IMR-90 (cell line): ENCODE results near the gene LUC7L2.

ENCODE experiments used
- RAD21 ChIP-seq: IDR thresholded peaks from 2 replicates; pipeline ENCODE4 v1.6.1; 2012; ENCODE audit warnings: low read length, improper control_type of control experiment
- TF ChIP-seq, protein P1 (sequence below): conservative IDR thresholded peaks from 2 replicates; pipeline ENCODE4 v1.5.1; 2012; ENCODE audit warnings: mild to moderate bottlenecking, low read depth, low read length, improper control_type of control experiment
- TF ChIP-seq, protein P2 (sequence below): fragments of 150-350 bp; IDR thresholded peaks from 2 replicates; pipeline ENCODE4 v1.6.1; 2016; ENCODE audit warnings: low read depth, mild to moderate bottlenecking, low read length, moderate library complexity, borderline replicate concordance

DNA sequence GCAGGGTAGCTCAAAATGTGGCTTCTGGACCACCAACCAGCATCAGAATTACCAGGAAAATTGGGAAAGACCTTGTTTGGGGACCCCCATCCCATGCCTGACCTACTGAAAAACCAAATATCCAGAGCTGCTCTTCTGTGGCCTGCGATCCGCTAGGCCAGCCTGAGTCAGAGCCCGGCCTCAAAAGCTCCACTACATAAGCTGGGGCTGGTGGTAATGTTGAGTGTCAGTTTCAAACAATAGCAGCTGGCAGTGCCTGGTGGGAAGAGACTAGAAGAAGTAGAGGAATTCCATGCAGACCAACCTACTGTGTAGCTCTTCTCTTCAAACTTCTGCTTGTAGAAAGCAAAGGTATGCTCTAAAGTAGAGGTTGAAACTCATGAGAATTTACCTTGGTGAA is 71.8 kb downstream of the LUC7L2 start:
- TF ChIP-seq, protein P1, sequence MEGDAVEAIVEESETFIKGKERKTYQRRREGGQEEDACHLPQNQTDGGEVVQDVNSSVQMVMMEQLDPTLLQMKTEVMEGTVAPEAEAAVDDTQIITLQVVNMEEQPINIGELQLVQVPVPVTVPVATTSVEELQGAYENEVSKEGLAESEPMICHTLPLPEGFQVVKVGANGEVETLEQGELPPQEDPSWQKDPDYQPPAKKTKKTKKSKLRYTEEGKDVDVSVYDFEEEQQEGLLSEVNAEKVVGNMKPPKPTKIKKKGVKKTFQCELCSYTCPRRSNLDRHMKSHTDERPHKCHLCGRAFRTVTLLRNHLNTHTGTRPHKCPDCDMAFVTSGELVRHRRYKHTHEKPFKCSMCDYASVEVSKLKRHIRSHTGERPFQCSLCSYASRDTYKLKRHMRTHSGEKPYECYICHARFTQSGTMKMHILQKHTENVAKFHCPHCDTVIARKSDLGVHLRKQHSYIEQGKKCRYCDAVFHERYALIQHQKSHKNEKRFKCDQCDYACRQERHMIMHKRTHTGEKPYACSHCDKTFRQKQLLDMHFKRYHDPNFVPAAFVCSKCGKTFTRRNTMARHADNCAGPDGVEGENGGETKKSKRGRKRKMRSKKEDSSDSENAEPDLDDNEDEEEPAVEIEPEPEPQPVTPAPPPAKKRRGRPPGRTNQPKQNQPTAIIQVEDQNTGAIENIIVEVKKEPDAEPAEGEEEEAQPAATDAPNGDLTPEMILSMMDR = no peak
- TF ChIP-seq, protein P2, sequence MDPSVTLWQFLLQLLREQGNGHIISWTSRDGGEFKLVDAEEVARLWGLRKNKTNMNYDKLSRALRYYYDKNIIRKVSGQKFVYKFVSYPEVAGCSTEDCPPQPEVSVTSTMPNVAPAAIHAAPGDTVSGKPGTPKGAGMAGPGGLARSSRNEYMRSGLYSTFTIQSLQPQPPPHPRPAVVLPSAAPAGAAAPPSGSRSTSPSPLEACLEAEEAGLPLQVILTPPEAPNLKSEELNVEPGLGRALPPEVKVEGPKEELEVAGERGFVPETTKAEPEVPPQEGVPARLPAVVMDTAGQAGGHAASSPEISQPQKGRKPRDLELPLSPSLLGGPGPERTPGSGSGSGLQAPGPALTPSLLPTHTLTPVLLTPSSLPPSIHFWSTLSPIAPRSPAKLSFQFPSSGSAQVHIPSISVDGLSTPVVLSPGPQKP = no peak
- TF ChIP-seq RAD21 = no peak
